HG03280 (cell line): ENCODE data around the gene CATSPER2.
A peak's percentile ranks its signal among the peaks of the same experiment; 100 is the strongest.
"Not testable (repeated sequence)": the region's sequence is repeated elsewhere in the genome, so short reads cannot be mapped to it uniquely, and the experiment has no call there.

Experiments
- ATAC-seq: cut with Tn5 transposase; IDR thresholded peaks from one replicate; pipeline ENCODE4 v1.9.1; 2021; ENCODE audit warnings: mild to moderate bottlenecking, moderate library complexity; ENCODE audit not compliant: unreplicated experiment

The CATSPER2 gene

GRCh38 chr15:43593328-43594190 is 55.1 kb downstream of the CATSPER2 start, which contains the start of gene CKMT1B:
Gene CKMT1B (plus strand): TSS chr15:43594027. CDS start chr15:43594219, 192 bp downstream.
- not testable (repeated sequence) for ATAC-seq

GRCh38 chr15:43592841-43593240 is 55.8 kb downstream of the CATSPER2 start:
- not testable (repeated sequence) for ATAC-seq

- peak; percentile 97 for ATAC-seq
Observed at GRCh38 chr15:43589778-43590466, 58.7 kb downstream of the CATSPER2 start, which contains the start of gene PPIP5K1. Gene PPIP5K1 (minus strand): TSS chr15:43590208. CDS start chr15:43584504, 5,704 bp downstream.
